SK-N-SH treated with all-trans-retinoic acid at 6 μM for 48 hours (cell line): ENCODE data around the gene INHBA.

Experiments
- ATAC-seq: fragments of 200-7000 bp; cut with Tn5 transposase; 3 replicates; pipeline ENCODE4 v1.9.1; 2020; ENCODE audit warnings: mild to moderate bottlenecking, moderate library complexity
- ARNTL ChIP-seq: fragments of 450-650 bp; formaldehyde crosslinking; IDR thresholded peaks from 2 replicates; pipeline ENCODE4 v1.5.0; 2020; ENCODE audit warnings: low read depth, mild to moderate bottlenecking, moderate library complexity, borderline replicate concordance
- BACH2 ChIP-seq: fragments of 250-450 bp; sonication (Bioruptor Pico); IDR thresholded peaks from 2 replicates; pipeline ENCODE4 v1.9.0; 2021; ENCODE audit warnings: mild to moderate bottlenecking, borderline replicate concordance
- CSDC2 ChIP-seq: fragments of 250-450 bp; sonication (Bioruptor Pico); IDR thresholded peaks from 2 replicates; pipeline ENCODE4 v1.5.0; 2020; ENCODE audit warnings: mild to moderate bottlenecking, moderate library complexity
- ESRRG ChIP-seq: fragments of 250-450 bp; sonication (Bioruptor Pico); IDR thresholded peaks from 2 replicates; pipeline ENCODE4 v1.6.1; 2021; ENCODE audit warnings: mild to moderate bottlenecking
- GLIS3 ChIP-seq: fragments of 250-450 bp; sonication (Bioruptor Pico); IDR thresholded peaks from 2 replicates; pipeline ENCODE4 v1.5.0; 2020; ENCODE audit warnings: mild to moderate bottlenecking, moderate library complexity
- ISL1 ChIP-seq: fragments of 250-450 bp; sonication (Bioruptor Pico); IDR thresholded peaks from 2 replicates; pipeline ENCODE4 v2.1.2; 2022; ENCODE audit warnings: mild to moderate bottlenecking, moderate library complexity
- OSR1 ChIP-seq: fragments of 250-450 bp; sonication (Bioruptor Pico); IDR thresholded peaks from 2 replicates; pipeline ENCODE4 v1.8.0; 2022; ENCODE audit warnings: moderate library complexity, mild to moderate bottlenecking, inconsistent platforms
- POU6F1 ChIP-seq: fragments of 250-450 bp; sonication (Bioruptor Pico); IDR thresholded peaks from 2 replicates; pipeline ENCODE4 v1.8.0; 2021; ENCODE audit warnings: low read depth, mild to moderate bottlenecking, moderate library complexity, borderline replicate concordance
- PPARA ChIP-seq: fragments of 250-450 bp; sonication (Bioruptor Pico); IDR thresholded peaks from 2 replicates; pipeline ENCODE4 v1.5.0; 2020; ENCODE audit warnings: mild to moderate bottlenecking, borderline replicate concordance
- RARB ChIP-seq: fragments of 250-450 bp; sonication (Bioruptor Pico); IDR thresholded peaks from 2 replicates; pipeline ENCODE4 v1.8.0; 2021; ENCODE audit warnings: mild to moderate bottlenecking, moderate library complexity
- SNAI2 ChIP-seq: fragments of 250-450 bp; sonication (Bioruptor Pico); IDR thresholded peaks from 2 replicates; pipeline ENCODE4 v1.5.0; 2020; ENCODE audit warnings: mild to moderate bottlenecking, moderate library complexity
- TCF4 ChIP-seq: fragments of 250-450 bp; sonication (Bioruptor Pico); IDR thresholded peaks from 2 replicates; pipeline ENCODE4 v1.8.0; 2021; ENCODE audit warnings: mild to moderate bottlenecking, moderate library complexity, borderline replicate concordance
- TOX ChIP-seq: fragments of 250-450 bp; sonication (Bioruptor Pico); IDR thresholded peaks from 2 replicates; pipeline ENCODE4 v1.8.0; 2021; ENCODE audit warnings: mild to moderate bottlenecking, moderate library complexity, borderline replicate concordance
- ZC3H10 ChIP-seq: fragments of 250-450 bp; sonication (Bioruptor Pico); IDR thresholded peaks from 2 replicates; pipeline ENCODE4 v1.5.1; 2021; ENCODE audit warnings: mild to moderate bottlenecking, moderate library complexity
- ZFP3 ChIP-seq: fragments of 250-450 bp; sonication (Bioruptor Pico); IDR thresholded peaks from 2 replicates; pipeline ENCODE4 v1.5.0; 2020; ENCODE audit warnings: mild to moderate bottlenecking, moderate library complexity
- ZFP30 ChIP-seq: fragments of 450-650 bp; formaldehyde crosslinking; IDR thresholded peaks from 2 replicates; pipeline ENCODE4 v1.5.0; 2022; ENCODE audit warnings: mild to moderate bottlenecking, moderate library complexity
- ZNF565 ChIP-seq: fragments of 450-650 bp; formaldehyde crosslinking; conservative IDR thresholded peaks from 2 replicates; pipeline ENCODE4 v1.5.0; 2020; ENCODE audit warnings: low read depth, mild to moderate bottlenecking, moderate library complexity
- ZNF70 ChIP-seq: fragments of 450-650 bp; formaldehyde crosslinking; IDR thresholded peaks from 2 replicates; pipeline ENCODE4 v1.5.0; 2020; ENCODE audit warnings: mild to moderate bottlenecking, moderate library complexity
- ZNF8 ChIP-seq: fragments of 450-650 bp; formaldehyde crosslinking; IDR thresholded peaks from 2 replicates; pipeline ENCODE4 v1.5.0; 2020; ENCODE audit warnings: mild to moderate bottlenecking, moderate library complexity
- TF ChIP-seq, protein P1 (sequence below): fragments of 250-450 bp; sonication (Bioruptor Pico); IDR thresholded peaks from 2 replicates; pipeline ENCODE4 v1.5.1; 2020; ENCODE audit warnings: low read depth, mild to moderate bottlenecking, moderate library complexity
- TF ChIP-seq, protein P2 (sequence below): fragments of 250-450 bp; sonication (Bioruptor Pico); IDR thresholded peaks from 2 replicates; pipeline ENCODE4 v1.8.0; 2020; ENCODE audit warnings: mild to moderate bottlenecking, moderate library complexity, borderline replicate concordance

INHBA gene

GRCh38 chr7:41652267-41652666 lies 50.6 kb downstream of the INHBA start:
- TF ChIP-seq ZNF8 (CRISPR knock-in tag) (no peak), PPARA (CRISPR knock-in tag) (no peak), ZC3H10 (CRISPR knock-in tag) (no peak), TCF4 (CRISPR knock-in tag) (no peak), OSR1 (CRISPR knock-in tag) (no peak), TOX (CRISPR knock-in tag) (no peak), ZNF70 (CRISPR knock-in tag) (no peak), ARNTL (CRISPR knock-in tag) (no peak), ESRRG (no peak), POU6F1 (CRISPR knock-in tag) (no peak), BACH2 (CRISPR knock-in tag) (no peak), ISL1 (CRISPR knock-in tag) (no peak), ZFP30 (CRISPR knock-in tag) (no peak), CSDC2 (CRISPR knock-in tag) (no peak), RARB (CRISPR knock-in tag) (no peak), ZFP3 (CRISPR knock-in tag) (no peak)
- TF ChIP-seq, protein P1, sequence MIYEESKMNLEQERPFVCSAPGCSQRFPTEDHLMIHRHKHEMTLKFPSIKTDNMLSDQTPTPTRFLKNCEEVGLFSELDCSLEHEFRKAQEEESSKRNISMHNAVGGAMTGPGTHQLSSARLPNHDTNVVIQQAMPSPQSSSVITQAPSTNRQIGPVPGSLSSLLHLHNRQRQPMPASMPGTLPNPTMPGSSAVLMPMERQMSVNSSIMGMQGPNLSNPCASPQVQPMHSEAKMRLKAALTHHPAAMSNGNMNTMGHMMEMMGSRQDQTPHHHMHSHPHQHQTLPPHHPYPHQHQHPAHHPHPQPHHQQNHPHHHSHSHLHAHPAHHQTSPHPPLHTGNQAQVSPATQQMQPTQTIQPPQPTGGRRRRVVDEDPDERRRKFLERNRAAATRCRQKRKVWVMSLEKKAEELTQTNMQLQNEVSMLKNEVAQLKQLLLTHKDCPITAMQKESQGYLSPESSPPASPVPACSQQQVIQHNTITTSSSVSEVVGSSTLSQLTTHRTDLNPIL (CRISPR knock-in tag), result no peak
- TF ChIP-seq, protein P2, sequence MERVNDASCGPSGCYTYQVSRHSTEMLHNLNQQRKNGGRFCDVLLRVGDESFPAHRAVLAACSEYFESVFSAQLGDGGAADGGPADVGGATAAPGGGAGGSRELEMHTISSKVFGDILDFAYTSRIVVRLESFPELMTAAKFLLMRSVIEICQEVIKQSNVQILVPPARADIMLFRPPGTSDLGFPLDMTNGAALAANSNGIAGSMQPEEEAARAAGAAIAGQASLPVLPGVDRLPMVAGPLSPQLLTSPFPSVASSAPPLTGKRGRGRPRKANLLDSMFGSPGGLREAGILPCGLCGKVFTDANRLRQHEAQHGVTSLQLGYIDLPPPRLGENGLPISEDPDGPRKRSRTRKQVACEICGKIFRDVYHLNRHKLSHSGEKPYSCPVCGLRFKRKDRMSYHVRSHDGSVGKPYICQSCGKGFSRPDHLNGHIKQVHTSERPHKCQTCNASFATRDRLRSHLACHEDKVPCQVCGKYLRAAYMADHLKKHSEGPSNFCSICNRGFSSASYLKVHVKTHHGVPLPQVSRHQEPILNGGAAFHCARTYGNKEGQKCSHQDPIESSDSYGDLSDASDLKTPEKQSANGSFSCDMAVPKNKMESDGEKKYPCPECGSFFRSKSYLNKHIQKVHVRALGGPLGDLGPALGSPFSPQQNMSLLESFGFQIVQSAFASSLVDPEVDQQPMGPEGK (CRISPR knock-in tag), result no peak
- no peak; the same call in 2 of the 3 replicates for ATAC-seq

- TF ChIP-seq ZNF70 (CRISPR knock-in tag) (no peak), RARB (CRISPR knock-in tag) (no peak), TCF4 (CRISPR knock-in tag) (no peak), TOX (CRISPR knock-in tag) (no peak; the same call in 1 of the 2 replicates), POU6F1 (CRISPR knock-in tag) (no peak), ESRRG (no peak), OSR1 (CRISPR knock-in tag) (no peak), SNAI2 (CRISPR knock-in tag) (no peak), ISL1 (CRISPR knock-in tag) (no peak)
- TF ChIP-seq, protein P1 (CRISPR knock-in tag), result no peak
- ATAC-seq, result peak; percentile 54; the same call in 1 of the 3 replicates
Measured at GRCh38 chr7:41648501-41648900, 54.4 kb downstream of the INHBA start.

DNA sequence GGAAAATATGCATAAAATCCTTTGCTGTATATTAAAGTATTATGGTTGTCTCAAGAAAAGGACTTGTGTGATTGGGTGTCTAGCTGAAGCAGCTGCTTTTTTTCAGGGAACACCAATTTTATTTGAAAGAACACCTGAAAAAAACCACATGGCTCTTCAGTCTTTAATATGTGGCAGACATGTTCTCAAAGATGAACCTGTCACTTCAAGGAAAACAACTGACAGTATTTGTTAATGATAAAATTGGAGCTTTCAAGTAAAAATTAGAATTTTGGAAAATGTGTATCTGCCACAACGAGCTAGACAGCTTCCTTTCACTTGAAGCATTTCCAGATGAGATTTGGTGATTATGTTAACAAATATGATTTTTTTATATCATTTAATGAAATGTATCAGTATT lies 59.3 kb downstream of the INHBA start:
- TF ChIP-seq ESRRG (no peak), ZFP30 (CRISPR knock-in tag) (no peak), ARNTL (CRISPR knock-in tag) (no peak), PPARA (CRISPR knock-in tag) (no peak), BACH2 (CRISPR knock-in tag) (no peak), SNAI2 (CRISPR knock-in tag) (no peak), OSR1 (CRISPR knock-in tag) (no peak), GLIS3 (CRISPR knock-in tag) (no peak), ZFP3 (CRISPR knock-in tag) (no peak), TOX (CRISPR knock-in tag) (no peak), ZNF565 (CRISPR knock-in tag) (no peak), POU6F1 (CRISPR knock-in tag) (no peak)
- TF ChIP-seq, protein P1 (CRISPR knock-in tag), result no peak
- TF ChIP-seq, protein P2 (CRISPR knock-in tag), result no peak
- TF ChIP-seq, all 23 proteins: peak for 0
- ATAC-seq, result no peak
